HUES48 (cell line): ENCODE measurements around the gene DNAJC21.
"Not testable (repeated sequence)": the region's sequence is repeated elsewhere in the genome, so short reads cannot be mapped to it uniquely, and the experiment has no call there.

Source experiments
- H3K27ac ChIP-seq: one replicate; pipeline ENCODE4 v1.7.0; 2013; ENCODE audit warnings: low read depth, low read length, inconsistent platforms
- H3K27me3 ChIP-seq: 2 replicates; pipeline ENCODE4 v1.6.1; 2013; ENCODE audit warnings: mild to moderate bottlenecking, low read length; ENCODE audit not compliant: control insufficient read depth, insufficient read depth
- H3K36me3 ChIP-seq: 2 replicates; pipeline ENCODE4 v1.6.1; 2013; ENCODE audit warnings: low read length; ENCODE audit not compliant: control insufficient read depth, insufficient read depth
- H3K4me1 ChIP-seq: 2 replicates; pipeline ENCODE4 v1.6.1; 2013; ENCODE audit warnings: mild to moderate bottlenecking, low read length; ENCODE audit not compliant: control insufficient read depth, insufficient read depth
- H3K4me3 ChIP-seq: 2 replicates; pipeline ENCODE4 v1.5.1; 2013; ENCODE audit warnings: mild to moderate bottlenecking, low read depth, low read length
- H3K9ac ChIP-seq: 2 replicates; pipeline ENCODE4 v1.6.1; 2013; ENCODE audit warnings: mild to moderate bottlenecking, low read depth, low read length, moderate library complexity
- H3K9me3 ChIP-seq: 2 replicates; pipeline ENCODE4 v1.6.1; 2013; ENCODE audit warnings: low read length; ENCODE audit not compliant: control insufficient read depth, insufficient read depth

DNAJC21 gene

DNA sequence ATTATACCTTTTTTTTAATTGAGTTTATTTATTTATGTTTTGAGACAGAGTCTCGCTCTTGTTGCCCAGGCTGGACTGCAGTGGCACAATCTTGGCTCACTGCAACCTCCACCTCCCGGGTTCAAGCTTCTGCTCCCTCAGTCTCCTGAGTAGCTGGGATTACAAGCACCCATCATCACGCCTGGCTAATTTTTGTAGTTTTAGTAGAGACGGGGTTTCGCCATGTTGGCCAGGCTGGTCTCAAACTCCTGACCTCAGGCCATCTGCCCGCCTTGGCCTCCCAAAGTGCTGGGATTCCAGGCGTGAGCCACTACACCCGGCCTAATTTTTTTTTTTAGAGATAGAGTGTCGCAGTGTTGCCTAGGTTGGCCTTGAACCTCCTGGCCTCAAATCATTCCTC lies 6.1 kb upstream of the DNAJC21 start:
- not testable (repeated sequence) for H3K4me3 ChIP-seq, H3K9me3 ChIP-seq, H3K27me3 ChIP-seq, H3K27ac ChIP-seq, H3K4me1 ChIP-seq, H3K9ac ChIP-seq
- H3K36me3 ChIP-seq, result peaks cover 93% of the 10 kb centered on the region

DNA sequence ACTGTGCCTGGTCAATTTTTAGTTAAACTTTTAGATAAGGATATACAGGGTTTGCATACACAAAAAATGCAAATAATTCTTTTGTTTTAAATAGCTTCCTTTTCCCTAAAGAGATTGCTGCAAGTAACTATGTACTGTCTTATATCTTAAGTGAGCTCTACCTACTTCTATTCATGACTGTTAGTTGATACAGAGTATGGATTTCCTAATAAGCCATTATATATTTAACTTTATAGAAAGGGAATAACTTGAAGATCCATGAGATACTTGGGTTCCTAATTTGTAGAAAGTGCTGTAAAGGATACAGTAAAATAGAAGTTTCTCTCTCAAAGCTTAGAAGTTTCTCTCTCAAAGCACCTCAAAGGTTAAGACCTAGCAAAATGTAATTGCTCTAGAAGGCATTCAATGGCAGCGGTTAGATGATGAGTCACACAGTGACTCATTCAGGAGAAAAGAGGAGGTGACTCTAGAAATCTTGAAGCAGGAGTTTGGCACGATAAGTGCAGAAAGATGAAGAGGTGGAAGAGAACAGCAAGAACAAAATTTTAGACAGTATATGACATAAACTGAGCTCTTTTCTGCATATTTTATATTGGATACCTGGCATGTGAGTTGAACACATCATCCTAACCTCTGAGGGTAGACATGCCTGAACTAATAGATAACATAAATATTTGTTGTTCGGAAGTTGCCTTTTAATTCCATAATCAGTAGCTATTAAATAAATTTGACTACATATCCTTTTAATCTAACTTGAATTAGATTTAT lies 5.5 kb upstream of the DNAJC21 start:
- no peaks in the 10 kb centered on the region for H3K4me1 ChIP-seq
- no peak overlapping the region for H3K27ac ChIP-seq
- peaks cover 87% of the 10 kb centered on the region for H3K36me3 ChIP-seq

DNA sequence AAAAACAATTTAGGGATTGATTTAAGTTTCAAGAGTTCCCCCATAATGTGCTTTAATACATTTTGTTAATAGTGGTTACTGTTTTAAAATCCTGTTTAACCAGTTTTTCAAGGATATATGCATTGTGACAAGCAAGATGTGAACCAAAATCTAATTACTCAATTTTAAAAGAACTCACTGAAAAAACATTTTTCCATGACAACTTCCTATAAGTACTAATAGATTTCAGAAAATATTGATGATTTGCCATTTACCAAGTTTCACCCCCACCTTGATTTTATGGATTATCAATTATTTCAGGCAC lies 4.9 kb upstream of the DNAJC21 start:
- Histone ChIP-seq H3K9me3 (no peaks in the 10 kb centered on the region), H3K27ac (no peak overlapping the region), H3K4me3 (no peak overlapping the region), H3K9ac (no peak overlapping the region), H3K36me3 (peaks cover 82% of the 10 kb centered on the region), H3K27me3 (no peaks in the 10 kb centered on the region), H3K4me1 (no peaks in the 10 kb centered on the region)

More for the DNA sequence above, 5.5 kb upstream of the DNAJC21 start:
- H3K9ac ChIP-seq, result no peak overlapping the region
- H3K27me3 ChIP-seq, result no peaks in the 10 kb centered on the region
- H3K4me3 ChIP-seq, result no peak overlapping the region
- H3K9me3 ChIP-seq, result no peaks in the 10 kb centered on the region

DNA sequence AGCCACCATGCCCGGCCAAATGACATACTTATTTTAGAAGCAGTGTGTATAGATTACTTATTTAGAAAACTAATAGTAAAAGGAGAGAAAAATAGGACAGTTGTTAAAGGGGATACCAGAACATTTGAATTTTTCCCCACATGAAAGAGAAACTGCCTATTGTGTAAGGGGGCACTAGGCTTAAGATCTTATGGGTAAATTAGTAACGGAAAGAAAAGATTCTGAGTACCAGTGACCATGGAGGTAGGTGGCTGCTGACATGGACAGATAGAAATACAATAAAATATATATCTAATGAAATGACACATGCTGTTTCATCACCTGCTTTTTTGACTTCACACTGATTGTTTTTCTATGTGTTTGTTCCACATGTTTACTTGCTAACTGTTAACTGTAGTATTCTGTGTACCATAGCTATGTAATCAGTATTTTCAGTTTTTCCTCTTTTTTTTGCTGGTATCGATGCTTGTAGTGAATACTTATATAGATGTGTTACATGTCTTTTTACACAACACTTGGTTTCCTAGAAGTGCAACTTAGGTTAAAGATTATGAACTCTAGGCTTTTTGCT lies 3.0 kb upstream of the DNAJC21 start:
- Histone ChIP-seq H3K36me3 (peaks cover 62% of the 10 kb centered on the region), H3K4me1 (peaks cover 9% of the 10 kb centered on the region), H3K9me3 (no peaks in the 10 kb centered on the region), H3K27me3 (no peaks in the 10 kb centered on the region), H3K4me3 (no peak overlapping the region), H3K9ac (no peak overlapping the region), H3K27ac (no peak overlapping the region)

DNA sequence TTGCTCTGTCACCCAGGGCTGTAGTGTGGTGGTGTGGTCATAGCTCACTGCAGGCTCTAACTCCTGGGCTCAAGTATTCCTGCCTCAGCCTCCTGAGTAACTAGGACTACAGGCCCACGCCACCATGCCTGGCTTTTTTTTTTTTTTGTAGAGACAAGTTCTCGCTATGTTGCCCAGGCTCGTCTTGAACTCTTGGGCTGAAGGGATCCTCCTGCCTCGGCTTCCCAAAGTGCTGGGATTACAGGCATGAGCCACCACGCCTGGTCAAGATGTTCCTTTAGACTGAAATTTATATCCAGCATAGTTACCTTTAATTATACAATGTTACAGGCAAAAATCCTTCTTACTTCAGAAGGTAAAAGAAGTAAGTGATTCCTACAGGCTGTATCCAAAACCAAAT lies 1.6 kb upstream of the DNAJC21 start:
- H3K9me3 ChIP-seq, result no peaks in the 10 kb centered on the region
- no peak overlapping the region for H3K9ac ChIP-seq
- H3K4me1 ChIP-seq, result peaks cover 11% of the 10 kb centered on the region
- no peaks in the 10 kb centered on the region for H3K27me3 ChIP-seq
- H3K4me3 ChIP-seq, result no peak overlapping the region
- no peak overlapping the region for H3K27ac ChIP-seq
- H3K36me3 ChIP-seq, result peaks cover 48% of the 10 kb centered on the region

DNA sequence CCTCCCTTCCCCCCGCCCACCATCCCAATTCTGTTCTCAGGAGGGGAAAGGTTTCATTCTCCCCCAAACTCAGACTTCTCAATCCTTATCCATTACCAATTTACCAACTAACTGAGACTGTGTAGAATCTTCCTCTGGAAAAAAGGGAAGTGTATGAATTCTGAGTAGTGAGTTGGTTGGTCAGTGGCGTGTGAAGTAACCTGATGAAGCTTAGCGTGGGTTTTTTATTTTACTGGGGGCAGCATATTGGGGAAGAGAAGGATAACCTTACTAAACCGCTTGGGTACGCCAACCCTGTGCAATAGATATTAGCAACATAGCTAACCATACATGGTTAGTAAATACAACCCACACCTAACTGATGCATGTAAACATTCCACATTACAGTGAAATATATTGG lies 1.1 kb upstream of the DNAJC21 start:
- Histone ChIP-seq H3K4me1 (peaks cover 11% of the 10 kb centered on the region), H3K27me3 (no peaks in the 10 kb centered on the region), H3K9ac (no peak overlapping the region), H3K36me3 (peaks cover 43% of the 10 kb centered on the region), H3K9me3 (no peaks in the 10 kb centered on the region), H3K4me3 (no peak overlapping the region), H3K27ac (no peak overlapping the region)

DNA sequence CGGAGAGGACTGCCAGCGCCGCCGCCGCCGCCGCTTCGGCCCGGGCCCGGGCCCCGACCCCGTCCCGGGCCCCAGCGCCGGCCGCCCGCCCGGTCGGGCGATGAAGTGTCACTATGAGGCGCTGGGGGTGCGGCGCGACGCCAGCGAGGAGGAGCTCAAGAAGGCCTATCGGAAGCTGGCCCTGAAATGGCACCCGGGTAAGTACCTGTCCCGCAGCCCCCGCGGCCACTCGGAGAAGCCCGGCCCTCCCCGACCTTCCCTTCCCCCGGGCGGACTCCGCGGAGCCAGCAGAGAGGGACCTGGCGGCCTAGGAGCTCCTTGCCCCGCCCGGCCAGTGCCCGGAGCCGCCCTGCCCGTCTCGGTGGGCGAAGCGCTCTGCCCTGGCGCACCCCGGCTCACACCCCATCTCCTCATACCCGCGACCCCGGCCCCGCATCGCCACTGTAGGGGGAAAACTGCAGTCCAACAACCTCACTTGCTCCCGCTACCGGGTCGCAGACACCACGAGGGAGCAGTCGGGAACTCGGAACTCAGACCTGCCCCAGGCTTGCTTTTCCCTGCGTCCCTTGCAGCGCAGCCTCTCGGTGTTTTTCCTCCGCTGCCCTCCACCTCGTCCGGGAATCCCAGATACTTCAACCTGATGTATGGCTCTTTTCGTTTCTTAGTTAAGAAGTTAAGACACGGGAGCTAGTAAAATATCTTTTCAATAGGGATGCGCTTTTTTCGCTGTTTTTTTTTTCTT lies 532 bp downstream of the DNAJC21 start:
- H3K27me3 ChIP-seq, result no peaks in the 10 kb centered on the region
- H3K9me3 ChIP-seq, result no peaks in the 10 kb centered on the region
- peaks cover 11% of the 10 kb centered on the region for H3K4me1 ChIP-seq
- H3K9ac ChIP-seq, result peak overlapping the region; percentile 81
- peak overlapping the region; percentile 83 for H3K4me3 ChIP-seq
- H3K36me3 ChIP-seq, result peaks cover 27% of the 10 kb centered on the region
- peak overlapping the region; percentile 87 for H3K27ac ChIP-seq

DNA sequence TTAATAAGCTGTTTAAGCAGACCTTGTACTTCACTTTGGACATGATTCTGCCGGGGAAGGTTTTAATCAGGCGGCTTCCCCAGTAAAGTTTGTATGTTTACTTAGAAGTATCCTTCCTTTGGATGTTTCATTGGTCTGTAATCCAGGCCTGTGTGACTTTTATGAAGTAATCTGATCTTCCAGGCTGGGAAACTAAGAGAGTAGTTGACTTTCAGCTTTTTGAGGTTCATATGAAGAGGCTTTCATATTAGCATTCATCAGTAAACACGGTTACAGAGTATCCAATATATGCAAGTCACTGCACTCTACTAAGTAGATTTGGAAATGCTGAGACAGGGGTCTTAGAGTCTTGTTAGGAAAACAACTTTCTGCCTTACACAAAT lies 1.1 kb downstream of the DNAJC21 start:
- Histone ChIP-seq H3K4me1 (peaks cover 11% of the 10 kb centered on the region), H3K27me3 (no peaks in the 10 kb centered on the region), H3K4me3 (peak overlapping the region; percentile 83), H3K9ac (peak overlapping the region; percentile 81), H3K36me3 (peaks cover 26% of the 10 kb centered on the region), H3K9me3 (no peaks in the 10 kb centered on the region), H3K27ac (peak overlapping the region; percentile 87)

DNA sequence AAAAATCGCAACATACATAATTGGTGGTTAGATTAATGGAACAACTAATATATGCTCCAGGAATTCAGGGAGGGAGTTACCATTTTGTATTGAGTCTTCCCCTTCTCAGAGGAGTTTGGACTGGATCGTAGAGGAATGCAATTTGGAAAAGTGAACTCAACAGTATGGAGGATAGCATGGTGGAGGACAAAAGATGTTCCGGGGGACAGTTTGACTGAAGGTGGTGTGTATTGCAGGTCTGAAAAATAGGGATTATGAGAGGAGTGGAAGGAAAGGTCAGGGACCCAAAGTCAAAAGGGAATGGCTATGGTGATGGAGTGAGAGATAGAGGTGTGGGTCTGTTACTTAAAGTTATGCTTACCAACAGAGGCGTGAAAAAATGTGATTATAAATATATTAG lies 1.5 kb downstream of the DNAJC21 start:
- Histone ChIP-seq H3K4me1 (peaks cover 11% of the 10 kb centered on the region), H3K36me3 (peaks cover 26% of the 10 kb centered on the region), H3K9me3 (no peaks in the 10 kb centered on the region), H3K9ac (peak overlapping the region; percentile 81; the same call in 1 of the 2 replicates), H3K27me3 (no peaks in the 10 kb centered on the region), H3K4me3 (peak overlapping the region; percentile 83), H3K27ac (no peak overlapping the region)

DNA sequence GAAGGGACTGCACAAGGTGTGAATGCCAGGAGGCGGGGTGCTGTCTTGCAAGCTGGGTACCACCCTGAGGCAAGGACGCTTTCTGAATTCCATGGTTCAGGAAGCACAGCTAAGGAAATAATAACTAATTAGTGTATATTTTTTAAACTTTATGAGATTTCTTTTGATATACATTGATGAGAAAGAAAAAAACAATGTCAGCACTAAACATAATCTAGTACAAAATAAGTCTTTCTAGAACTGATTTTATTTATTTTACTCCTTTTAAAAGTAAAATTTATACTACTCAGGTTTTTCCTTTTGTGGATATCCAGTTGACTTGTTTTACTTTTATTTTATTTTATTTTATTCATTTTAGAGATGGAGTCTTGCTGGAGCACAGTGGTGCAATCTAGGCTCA lies 3.6 kb downstream of the DNAJC21 start:
- peaks cover 30% of the 10 kb centered on the region for H3K36me3 ChIP-seq
- no peak overlapping the region for H3K27ac ChIP-seq
- H3K4me3 ChIP-seq, result no peak overlapping the region
- H3K4me1 ChIP-seq, result peaks cover 11% of the 10 kb centered on the region
- no peak overlapping the region for H3K9ac ChIP-seq
- H3K27me3 ChIP-seq, result no peaks in the 10 kb centered on the region
- no peaks in the 10 kb centered on the region for H3K9me3 ChIP-seq

DNA sequence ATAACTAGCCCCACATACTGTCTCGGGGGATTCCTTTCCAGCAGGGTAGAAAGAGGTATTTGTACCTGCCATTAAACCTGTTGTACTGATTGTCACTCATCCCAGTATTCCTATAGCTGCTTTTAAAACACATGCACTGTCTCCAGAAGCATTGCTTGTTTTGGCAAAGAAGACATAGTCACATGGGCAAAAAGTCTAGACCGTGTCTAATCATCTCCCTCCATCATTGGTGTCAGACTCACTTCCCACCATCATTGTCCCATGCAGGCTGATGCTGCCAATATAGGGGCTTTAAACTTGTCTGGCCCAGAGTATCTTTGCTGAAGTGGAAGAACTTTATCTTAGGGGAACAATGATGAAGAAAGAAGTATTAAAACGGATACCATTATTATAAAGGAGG lies 12.6 kb downstream of the DNAJC21 start:
- Histone ChIP-seq H3K4me3 (no peak overlapping the region), H3K4me1 (no peaks in the 10 kb centered on the region), H3K36me3 (peaks cover 93% of the 10 kb centered on the region), H3K27me3 (no peaks in the 10 kb centered on the region), H3K9me3 (no peaks in the 10 kb centered on the region), H3K27ac (no peak overlapping the region), H3K9ac (no peak overlapping the region)
